LHCN-M2 (cell line): ENCODE results near the gene CETP. TPM values are rescaled to one million over a fixed set of nuclear protein-coding genes. Genes with fewer than 3 reads are reported as not detected.
"Not testable (repeated sequence)": the region's sequence is repeated elsewhere in the genome, so short reads cannot be mapped to it uniquely, and the experiment has no call there.

Experiments used
- DNase-seq: peaks from one replicate; pipeline ENCODE4 v3.0.0-alpha.2; 2012; ENCODE audit warnings: low read depth
- total RNA-seq: library from RNA; depleted of rRNA; stranded (reverse); fragments of >200 nt; gene quantifications from 2 replicates; pipeline ENCODE4 v1.2.3, GENCODE V29; 2014

The CETP gene
- total RNA-seq, 1 experiment from 2014 or later, result not detected

DNA sequence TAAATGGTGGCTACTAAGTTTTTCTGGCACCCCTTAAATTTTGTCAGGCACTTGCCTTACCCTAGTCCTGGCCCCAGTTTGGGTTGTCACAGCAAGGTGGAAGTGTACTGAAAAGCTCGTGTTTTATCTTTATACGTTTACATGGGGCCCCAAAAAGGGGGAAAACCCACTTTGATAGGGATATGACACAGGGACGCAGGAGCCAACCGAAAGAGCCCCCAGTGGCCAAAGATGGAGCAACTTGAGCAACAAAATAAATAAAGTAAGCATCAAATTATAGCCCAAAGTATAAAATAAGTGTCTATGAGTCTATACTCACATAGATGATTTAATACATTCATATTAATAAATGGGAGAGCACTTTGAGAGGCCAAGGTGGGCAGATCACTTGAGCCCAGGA is 5.0 kb upstream of the CETP start:
- no peak for DNase-seq

DNA sequence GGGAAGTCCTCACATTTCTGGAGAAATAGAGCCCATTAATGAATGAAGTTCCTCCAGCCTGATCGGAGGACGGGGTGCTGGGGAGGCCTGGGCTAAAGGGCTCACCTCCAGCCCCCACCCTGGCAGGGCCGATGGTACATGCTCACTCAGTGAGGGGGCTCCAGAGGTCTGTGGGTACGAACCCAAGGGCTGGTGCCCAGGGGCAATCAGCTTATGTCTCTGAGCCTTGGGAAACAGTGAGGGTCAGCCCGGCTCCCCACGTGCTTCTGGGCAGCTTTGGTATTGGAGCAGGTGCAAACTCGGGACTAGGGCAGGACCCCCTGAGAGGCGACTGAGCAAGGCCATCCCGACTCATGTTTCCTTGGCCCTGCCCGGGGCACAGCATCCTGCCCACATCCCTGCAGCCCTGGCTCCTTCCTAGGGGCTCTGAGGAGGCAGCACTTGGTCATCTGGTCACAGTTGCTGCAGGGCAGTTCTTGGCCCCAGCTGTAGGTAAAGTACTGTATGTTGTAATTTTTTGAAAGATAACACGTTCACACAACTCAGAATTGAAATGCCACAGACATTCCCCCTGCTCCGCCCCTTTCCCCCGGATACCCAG is 969 bp upstream of the CETP start:
- no peak for DNase-seq

DNA sequence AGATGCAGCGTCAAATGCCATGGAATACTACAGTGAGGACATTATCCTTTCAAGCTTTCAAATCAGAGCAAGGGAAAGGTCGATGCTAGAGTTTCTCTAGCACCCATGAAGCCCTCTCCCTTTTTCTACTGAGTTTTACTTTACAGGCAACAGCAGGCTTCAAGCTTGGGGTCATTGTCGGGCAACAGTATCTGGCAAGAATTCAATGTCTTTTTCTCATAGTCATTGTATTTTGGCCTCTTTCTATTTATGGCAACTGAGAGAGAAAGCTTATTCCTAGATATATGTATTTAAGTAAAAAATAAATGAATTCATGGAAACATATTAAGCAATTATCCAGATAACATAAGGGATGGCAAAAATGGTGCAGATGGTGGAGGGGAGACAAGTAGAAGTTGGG is 364 bp upstream of the CETP start:
- DNase-seq, result no peak

DNA sequence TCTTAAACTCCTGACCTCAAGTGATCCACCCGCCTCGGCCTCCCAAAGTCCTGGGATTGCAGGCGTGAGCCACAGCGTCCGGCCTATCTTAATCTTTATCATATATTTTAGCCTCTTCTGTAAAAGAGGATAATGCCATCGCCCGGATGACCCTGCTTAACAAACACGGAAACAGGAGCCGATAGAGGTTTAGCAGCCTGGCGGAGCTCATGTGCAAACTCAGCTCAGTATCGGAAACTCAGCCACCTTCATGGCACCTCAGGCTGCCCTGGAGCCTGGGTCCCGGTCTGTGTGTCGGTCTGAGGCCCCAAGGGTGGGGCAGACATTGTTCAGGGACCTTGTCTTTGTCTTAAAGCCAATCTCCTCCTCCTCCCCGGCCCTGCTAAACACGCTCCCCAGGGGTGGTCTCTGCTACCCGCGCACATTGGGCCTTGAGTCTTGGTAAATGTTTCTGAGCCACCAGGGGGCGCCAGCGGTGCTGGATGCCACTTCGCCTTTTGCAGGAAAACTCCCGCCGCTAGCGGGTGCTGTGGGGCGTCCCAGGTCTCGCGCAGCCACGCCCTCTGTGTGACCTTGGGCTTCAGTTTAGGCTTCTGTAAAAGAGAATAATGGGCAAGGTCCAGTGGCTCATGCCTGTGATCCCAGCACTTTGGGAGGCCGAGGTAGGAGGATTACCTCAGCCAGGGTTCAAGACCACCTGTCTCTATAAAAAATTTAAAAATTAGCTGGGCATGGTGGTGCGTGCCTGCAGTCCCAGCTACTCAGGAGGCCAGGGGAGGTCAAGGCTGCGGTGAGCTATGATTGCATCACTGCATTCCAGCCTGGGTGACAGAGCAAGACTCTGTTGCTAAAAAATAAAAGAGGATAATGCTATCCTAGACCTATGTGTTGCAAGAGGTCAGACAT is 2.7 kb downstream of the CETP start:
- DNase-seq, result peak; percentile 95

DNA sequence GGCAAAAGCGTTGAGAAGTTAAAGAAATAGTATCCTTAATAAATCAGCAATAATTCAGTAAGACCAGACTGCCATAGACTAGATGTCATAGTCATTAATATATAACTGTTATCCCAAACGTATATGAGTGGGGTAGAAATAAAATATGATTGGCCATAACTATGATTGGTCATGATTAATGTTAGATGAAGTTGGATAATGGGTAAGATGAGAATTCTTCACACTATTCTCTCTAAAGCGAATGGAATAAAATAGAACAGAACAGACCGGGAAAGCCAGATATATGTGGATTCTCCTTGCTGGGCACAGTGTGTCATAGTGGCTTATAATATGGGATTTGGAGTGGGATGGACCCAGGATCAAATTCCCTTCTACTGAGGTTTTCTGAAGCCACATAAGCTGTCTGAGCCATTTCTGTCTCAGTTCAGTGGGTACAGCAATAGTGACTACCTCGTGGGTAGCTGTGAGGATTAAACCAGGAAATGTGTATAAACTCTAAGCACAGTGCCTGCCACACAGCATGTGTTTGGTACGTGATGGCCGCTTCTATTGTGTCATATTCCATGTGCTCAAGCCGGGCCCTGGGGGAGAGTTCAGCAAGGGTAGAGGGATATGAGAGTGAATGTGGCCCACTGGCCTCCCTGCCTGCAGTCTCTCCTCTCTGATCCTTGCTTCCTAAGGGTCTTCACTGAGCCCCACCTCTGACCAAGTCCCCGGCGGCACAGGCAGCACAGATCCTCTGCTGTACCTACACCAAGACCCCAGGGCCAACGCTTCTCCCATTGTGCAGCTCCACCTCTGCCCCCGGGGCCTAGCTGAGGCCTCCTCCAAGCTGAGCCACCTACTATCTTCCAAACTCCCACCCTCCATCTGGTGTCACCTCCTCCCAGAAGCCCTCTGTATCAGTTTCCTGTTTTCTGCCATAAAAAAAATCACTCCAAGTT is 3.7 kb downstream of the CETP start:
- peak; percentile 65 for DNase-seq

DNA sequence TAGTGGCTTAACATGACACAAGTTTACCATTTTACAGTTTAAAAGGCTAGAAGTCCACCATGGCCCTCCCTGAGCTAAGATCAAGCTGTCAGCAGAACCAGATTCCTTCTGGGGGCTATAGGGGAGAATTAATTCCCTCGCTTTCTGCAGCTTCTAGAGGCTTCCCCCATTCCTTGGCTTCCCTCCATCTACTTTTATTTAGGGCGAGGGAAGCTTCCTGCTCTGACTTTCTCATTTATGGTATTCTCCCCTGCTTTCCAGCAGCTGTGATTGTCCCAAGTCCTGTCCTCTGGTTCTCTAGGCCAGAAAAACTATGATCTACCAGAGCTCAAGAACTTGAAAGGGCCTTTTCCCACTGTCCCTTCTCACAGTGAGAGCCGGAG is 4.3 kb downstream of the CETP start:
- no peak for DNase-seq

DNA sequence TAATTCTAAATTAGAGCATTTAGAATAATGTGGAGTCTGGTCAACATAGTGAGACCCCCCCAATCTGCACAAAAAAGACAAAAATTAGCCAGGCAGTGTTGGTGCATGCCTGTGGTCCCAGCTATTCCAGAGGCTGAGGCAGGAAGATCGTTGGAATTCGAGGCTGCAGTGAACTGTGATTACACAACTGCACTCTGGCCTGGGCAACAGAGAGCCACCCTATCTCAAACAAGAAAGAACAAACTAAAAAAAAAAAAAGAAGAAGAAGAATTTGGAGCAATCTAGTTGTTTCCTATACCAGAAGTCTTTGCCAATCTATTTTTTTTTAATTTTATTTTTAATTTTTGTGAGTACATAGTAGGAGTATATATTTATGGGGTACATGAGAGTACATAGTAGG is 6.0 kb downstream of the CETP start:
- no peak for DNase-seq

DNA sequence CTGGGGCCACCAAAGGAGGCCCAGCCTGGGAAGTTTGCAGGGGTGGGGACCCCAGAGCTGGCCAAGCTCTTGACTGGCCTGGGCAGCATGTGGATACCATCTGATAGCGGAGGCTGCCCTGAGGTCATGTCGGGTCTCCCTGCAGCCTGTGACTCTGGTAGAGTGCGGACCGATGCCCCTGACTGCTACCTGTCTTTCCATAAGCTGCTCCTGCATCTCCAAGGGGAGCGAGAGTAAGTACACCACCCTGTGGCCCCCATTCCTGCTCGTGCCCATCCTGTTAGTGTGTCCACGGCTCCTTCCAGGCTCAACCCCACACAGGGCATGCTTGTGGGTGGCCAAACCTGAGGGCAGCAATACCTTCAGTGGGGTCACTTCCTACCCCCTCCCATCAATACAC is 8.0 kb downstream of the CETP start:
- DNase-seq, result no peak

DNA sequence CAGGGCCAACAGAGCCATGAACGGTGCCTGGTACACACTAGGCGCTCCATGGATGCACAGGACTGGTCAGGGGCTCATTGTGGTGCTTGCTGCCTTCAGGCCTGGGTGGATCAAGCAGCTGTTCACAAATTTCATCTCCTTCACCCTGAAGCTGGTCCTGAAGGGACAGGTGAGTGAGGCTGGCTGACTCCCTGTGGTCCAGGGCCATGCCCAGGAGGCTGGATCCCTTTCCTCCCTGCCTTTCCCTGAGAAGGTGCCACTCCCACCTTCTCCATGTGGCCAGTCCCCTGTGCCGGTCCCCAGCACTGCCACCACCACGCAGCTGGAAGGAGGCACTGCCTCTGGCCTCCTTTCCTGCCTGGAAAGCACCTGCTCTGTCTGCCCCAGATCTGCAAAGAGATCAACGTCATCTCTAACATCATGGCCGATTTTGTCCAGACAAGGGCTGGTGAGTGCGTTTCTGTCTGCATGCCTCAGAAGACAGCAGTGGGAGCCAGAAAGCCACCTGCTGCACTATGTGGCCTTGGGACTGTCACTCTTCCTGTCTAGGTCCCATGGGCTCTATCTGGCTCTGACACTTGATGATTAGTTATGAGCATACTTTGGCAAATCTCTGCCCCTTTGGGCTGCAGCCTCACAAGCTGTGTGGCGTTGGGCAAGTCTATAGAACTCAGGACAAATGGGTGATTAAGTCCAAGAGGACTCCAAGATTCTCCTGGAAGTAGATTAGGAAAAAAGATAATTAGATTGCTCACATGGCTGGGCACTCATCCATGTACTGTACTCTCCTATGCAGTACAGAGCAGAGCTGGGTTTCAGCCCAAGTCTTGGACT is 9.4 kb downstream of the CETP start:
- DNase-seq, result no peak

DNA sequence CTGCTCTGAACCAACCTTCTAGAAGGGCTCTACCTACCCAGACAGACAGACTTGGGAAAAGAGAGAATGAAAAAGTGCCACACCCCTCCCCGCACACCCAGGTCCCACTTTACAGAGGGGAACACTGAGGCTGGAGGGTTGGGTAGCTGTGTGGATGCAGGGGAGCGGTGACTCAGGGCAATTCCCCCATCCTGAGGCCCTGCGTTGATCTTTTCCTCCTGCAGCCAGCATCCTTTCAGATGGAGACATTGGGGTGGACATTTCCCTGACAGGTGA is 10.0 kb downstream of the CETP start:
- no peak for DNase-seq

DNA sequence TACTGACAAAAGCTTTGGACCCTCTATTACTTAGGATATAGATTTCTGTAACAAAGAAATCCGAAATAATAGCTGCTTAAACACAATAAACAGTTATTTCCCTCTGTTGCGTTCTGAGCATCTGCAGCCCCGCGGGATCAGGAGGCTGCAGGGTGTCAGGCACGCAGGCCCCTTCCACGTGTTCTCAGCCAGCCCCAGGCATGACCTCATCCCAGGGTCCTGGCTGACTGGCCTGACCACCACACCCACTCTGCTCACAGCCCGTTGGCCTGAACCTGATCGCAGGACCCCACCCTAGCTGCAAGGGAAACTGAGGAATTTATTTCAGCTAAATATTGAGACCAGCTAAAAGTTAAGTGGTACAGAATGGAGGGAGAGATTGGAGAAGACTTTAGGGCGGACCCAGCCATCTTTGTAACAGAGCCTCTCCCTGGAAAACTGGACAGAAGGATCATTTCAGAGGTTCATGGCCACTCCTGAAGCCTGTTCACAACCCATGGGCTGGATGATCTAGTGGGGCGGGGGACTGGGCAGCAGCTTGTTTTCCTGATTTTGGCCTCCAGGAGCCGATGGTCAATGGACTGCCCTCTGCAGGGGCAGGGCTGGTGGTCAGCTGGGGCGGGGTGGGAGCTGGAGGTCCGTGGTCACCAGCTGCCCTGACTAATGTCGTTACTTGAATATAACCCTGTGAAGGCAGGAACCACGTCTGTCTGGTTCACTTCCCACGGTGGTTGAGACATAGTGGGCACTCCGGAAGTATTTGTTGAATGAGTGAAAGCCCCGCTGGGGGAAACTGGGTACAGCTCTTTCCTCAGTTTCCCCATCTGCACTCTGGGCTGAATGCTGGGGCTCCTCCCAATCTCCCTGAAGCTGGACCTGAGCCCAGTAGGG is 10.9 kb downstream of the CETP start:
- DNase-seq, result no peak

DNA sequence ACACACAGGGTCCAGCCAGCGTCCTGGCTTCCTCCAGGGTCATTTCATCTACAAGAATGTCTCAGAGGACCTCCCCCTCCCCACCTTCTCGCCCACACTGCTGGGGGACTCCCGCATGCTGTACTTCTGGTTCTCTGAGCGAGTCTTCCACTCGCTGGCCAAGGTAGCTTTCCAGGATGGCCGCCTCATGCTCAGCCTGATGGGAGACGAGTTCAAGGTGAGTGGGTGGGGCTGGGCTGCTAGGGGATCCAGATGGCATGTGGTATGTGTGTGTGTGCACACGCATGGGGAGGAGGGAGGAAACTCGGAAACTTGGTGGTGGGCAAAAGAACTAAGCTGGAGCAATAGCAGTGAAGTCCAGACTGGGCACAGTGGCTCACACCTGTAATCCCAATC is 11.5 kb downstream of the CETP start:
- DNase-seq, result no peak

DNA sequence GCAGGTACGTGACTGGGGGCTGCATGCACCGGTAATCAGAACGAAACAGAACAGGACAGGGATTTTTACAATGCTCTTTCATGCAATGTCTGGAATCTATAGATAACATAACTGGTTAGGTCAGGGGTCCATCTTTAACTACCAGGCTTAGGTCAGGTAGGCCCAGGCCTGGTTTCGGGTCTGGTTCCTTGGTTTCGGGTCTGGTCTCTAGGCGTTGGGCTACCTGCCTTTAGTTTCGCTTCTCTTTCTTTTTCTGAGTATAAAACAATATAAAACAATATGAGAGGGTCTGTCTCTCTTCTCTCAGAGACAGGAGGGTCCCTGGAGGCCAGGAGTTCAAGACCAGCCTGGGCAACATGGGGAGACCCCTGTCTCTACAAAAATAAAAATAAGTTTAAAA is 12.1 kb downstream of the CETP start:
- not testable (repeated sequence) for DNase-seq

DNA sequence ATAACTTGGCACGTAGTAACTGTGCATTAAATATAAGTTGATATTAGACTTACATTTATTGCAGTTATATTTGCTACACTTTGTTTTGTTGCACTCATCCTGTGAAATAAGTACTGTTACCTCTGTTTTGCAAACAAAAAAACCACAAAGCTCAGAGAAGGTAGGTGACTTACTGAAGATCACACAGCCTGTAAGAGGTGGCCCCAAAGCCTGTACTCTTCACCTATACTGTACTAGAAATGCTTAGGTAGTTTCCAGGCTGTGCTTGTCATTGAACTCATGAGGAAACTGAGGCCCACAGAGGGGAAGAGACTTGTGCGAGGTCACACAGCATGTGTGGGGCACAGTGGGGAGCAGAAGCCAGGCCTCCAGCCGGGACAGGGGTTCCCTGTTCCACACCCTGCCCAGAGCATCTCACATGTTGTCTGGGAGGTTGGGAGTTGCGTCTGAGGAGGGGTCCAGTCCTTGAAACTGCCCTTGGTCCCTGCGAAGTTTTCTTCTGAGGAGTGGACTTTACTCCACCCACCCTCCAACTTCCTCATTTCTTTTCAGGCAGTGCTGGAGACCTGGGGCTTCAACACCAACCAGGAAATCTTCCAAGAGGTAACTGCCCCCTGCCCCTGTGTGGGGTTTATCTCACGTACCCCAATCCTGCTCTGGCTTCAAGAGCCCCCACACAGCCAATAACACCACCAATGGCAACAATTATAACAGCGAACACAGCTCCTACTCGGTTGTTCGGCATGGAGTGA is 13.0 kb downstream of the CETP start:
- DNase-seq, result no peak

DNA sequence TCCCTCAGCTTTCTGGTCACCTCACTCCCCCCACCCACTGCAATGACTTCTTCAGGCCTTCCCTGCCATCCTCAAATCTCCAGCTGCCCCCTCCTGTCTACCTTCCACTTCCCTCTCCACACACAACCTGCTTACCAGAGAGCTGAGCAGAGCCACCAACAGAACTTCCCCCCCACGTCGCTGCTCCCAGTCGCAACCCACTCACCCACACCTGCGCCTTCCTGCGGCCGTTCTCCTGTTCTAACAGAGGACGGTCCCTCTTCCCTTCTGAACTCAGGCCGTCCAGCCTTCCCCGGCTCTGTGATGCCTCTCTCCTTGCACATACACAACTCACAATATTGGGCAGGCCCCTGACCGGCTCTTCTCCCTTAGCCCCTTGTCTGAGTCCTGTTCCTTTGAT is 14.0 kb downstream of the CETP start:
- no peak for DNase-seq

DNA sequence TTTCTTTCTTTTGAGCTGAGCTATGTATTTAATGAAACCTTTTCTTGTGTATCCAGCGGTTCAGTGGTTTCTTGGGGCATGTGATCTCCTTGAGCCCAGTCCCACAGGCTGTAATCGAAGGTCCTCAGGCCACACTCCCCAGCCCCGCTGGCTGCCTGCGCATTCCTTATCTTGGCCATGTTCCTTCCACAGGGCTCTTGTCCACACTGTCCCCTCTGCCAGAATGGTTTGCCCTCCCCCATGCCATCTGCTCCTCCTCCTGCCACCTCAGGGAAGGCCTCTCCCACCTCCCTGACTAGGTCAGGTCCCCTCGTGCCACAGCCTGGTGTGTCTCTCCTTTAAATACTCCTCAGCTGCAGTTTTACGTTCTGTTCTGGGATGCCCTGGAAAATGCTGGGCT is 15.5 kb downstream of the CETP start:
- no peak for DNase-seq

DNA sequence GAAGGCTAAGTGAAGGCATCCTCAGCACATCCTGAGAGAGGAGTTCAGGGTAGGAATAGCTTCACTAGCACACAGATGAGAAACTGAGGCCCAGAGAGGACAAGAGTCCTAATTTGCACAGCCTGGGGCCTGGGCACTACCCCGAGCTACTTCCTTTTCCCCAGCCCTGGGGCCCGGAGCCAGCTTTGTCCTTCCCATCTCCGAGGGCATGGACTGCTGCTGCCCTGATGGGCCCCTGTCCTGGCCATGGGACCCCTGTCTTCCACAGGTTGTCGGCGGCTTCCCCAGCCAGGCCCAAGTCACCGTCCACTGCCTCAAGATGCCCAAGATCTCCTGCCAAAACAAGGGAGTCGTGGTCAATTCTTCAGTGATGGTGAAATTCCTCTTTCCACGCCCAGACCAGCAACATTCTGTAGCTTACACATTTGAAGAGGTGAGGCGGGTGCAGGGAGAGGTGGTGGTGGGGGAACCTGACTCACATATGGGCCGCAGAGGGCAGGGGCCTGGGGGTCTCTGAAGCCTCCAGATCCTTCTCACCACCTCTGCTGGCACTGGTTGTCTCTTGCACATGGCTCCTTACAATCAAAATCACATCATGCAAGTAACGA is 16.2 kb downstream of the CETP start:
- DNase-seq, result no peak

DNA sequence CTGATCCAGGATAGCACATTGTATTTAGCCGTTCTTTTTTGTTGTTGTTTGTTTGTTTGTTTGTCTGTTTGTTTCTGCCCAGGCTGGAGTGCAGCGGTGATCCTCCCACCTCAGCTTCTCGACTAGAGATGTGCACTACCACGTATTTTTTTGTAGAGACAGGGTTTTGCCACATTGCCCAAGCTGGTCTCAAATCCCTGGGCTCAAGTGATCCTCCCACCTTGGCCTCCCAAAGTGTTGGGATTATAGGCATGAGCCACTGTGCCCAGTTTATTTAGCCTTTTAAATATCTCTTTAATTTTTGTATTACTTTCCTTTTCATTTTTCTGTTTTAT is 18.4 kb downstream of the CETP start:
- no peak for DNase-seq
